Stimulated activated CD4-positive, alpha-beta T cell treated with anti-CD3 and anti-CD28 coated beads, Interleukin-15, amount 100 ng/mL, for 24 hours (primary cell): ENCODE measurements around the gene NPTXR.

ENCODE experiments used
- DNase-seq: peaks from one replicate; pipeline ENCODE4 v3.0.0-alpha.2; 2020

Gene NPTXR

GRCh38 chr22:38793317-38793716, 50.5 kb downstream of the NPTXR start:
- DNase-seq: no peak

- peak; percentile 14 for DNase-seq
Observed at GRCh38 chr22:38792833-38793232, 51.0 kb downstream of the NPTXR start.

GRCh38 chr22:38789606-38790005, 54.2 kb downstream of the NPTXR start:
- no peak for DNase-seq

- no peak for DNase-seq
Observed at GRCh38 chr22:38788846-38789245, 55.0 kb downstream of the NPTXR start.

GRCh38 chr22:38788021-38788816, 55.6 kb downstream of the NPTXR start:
- DNase-seq: no peak

- no peak for DNase-seq
Observed at GRCh38 chr22:38786631-38787030, 57.2 kb downstream of the NPTXR start.

GRCh38 chr22:38784856-38785255, 59.0 kb downstream of the NPTXR start:
- no peak for DNase-seq

- no peak for DNase-seq
Observed at GRCh38 chr22:38784035-38784434, 59.8 kb downstream of the NPTXR start.

- DNase-seq: no peak
Observed at GRCh38 chr22:38783095-38783615, 60.7 kb downstream of the NPTXR start.

GRCh38 chr22:38782402-38783094, 61.3 kb downstream of the NPTXR start:
- no peak for DNase-seq

GRCh38 chr22:38781033-38781432, 62.8 kb downstream of the NPTXR start:
- DNase-seq: no peak

- DNase-seq: no peak
Observed at GRCh38 chr22:38777087-38777671, 66.6 kb downstream of the NPTXR start.

GRCh38 chr22:38776086-38776485, 67.7 kb downstream of the NPTXR start:
- no peak for DNase-seq

GRCh38 chr22:38775656-38776055, 68.2 kb downstream of the NPTXR start:
- DNase-seq: no peak

GRCh38 chr22:38774496-38775166, 69.2 kb downstream of the NPTXR start:
- DNase-seq: no peak

GRCh38 chr22:38773363-38773946, 70.4 kb downstream of the NPTXR start:
- no peak for DNase-seq

GRCh38 chr22:38772623-38772873, 71.3 kb downstream of the NPTXR start:
- no peak for DNase-seq

- DNase-seq: no peak
Observed at GRCh38 chr22:38770257-38770949, 73.4 kb downstream of the NPTXR start.
